HepG2 (cell line): ENCODE results near the gene PCGF3. TPM values are rescaled to one million over a fixed set of nuclear protein-coding genes. Genes with fewer than 3 reads are reported as not detected.
A peak's percentile ranks its signal among the peaks of the same experiment; 100 is the strongest.

ENCODE experiments used
- CEBPG ChIP-seq: IDR thresholded peaks from 2 replicates; pipeline ENCODE4 v1.6.1; 2016
- KLF13 ChIP-seq: sonication (generic); formaldehyde crosslinking; IDR thresholded peaks from 2 replicates; pipeline ENCODE4 v1.4.0; 2020; ENCODE audit warnings: mild to moderate bottlenecking, missing genetic modification reagents
- MAFF ChIP-seq: IDR thresholded peaks from 2 replicates; pipeline ENCODE4 v1.6.1; 2011; ENCODE audit warnings: low read depth, low read length, improper control_type of control experiment
- MTERF4 ChIP-seq: sonication (generic); formaldehyde crosslinking; IDR thresholded peaks from 2 replicates; pipeline ENCODE4 v1.8.0; 2023; ENCODE audit warnings: mild to moderate bottlenecking, missing genetic modification reagents
- NFE2 ChIP-seq: sonication (generic); formaldehyde crosslinking; IDR thresholded peaks from 2 replicates; pipeline ENCODE4 v1.4.0; 2020; ENCODE audit warnings: missing genetic modification reagents
- RERE ChIP-seq: IDR thresholded peaks from 2 replicates; pipeline ENCODE4 v1.6.1; 2016; ENCODE audit warnings: low read depth, missing genetic modification reagents, missing compliant biosample characterization
- SIX4 ChIP-seq: sonication (generic); formaldehyde crosslinking; IDR thresholded peaks from 2 replicates; pipeline ENCODE4 v1.4.0; 2020; ENCODE audit warnings: missing genetic modification reagents
- SNAPC4 ChIP-seq: sonication (generic); formaldehyde crosslinking; IDR thresholded peaks from 2 replicates; pipeline ENCODE4 v1.4.0; 2020; ENCODE audit warnings: mild to moderate bottlenecking, missing genetic modification reagents
- ZFYVE20 ChIP-seq: sonication (generic); formaldehyde crosslinking; IDR thresholded peaks from 2 replicates; pipeline ENCODE4 v1.8.0; 2023; ENCODE audit warnings: low read depth, mild to moderate bottlenecking, moderate library complexity, missing genetic modification reagents, borderline replicate concordance
- ZNF496 ChIP-seq: sonication (generic); formaldehyde crosslinking; IDR thresholded peaks from 2 replicates; pipeline ENCODE4 v1.8.1; 2023; ENCODE audit warnings: mild to moderate bottlenecking, moderate library complexity, missing genetic modification reagents; ENCODE audit not compliant: insufficient replicate concordance
- ZNF572 ChIP-seq: sonication (generic); formaldehyde crosslinking; IDR thresholded peaks from 2 replicates; pipeline ENCODE4 v1.5.1; 2020; ENCODE audit warnings: mild to moderate bottlenecking, missing genetic modification reagents
- ZNF580 ChIP-seq: IDR thresholded peaks from 2 replicates; pipeline ENCODE4 v1.6.1; 2016; ENCODE audit warnings: low read depth, borderline replicate concordance
- ZNF598 ChIP-seq: sonication (generic); formaldehyde crosslinking; IDR thresholded peaks from 2 replicates; pipeline ENCODE4 v1.5.1; 2020; ENCODE audit warnings: mild to moderate bottlenecking, missing genetic modification reagents, borderline replicate concordance
- ZNF776 ChIP-seq: sonication (generic); formaldehyde crosslinking; IDR thresholded peaks from 2 replicates; pipeline ENCODE4 v1.4.0; 2020; ENCODE audit warnings: mild to moderate bottlenecking, missing genetic modification reagents
- ZNF839 ChIP-seq: sonication (generic); formaldehyde crosslinking; IDR thresholded peaks from 2 replicates; pipeline ENCODE4 v1.4.0; 2020; ENCODE audit warnings: missing genetic modification reagents, mild to moderate bottlenecking, borderline replicate concordance
- ZSCAN20 ChIP-seq: sonication (generic); formaldehyde crosslinking; IDR thresholded peaks from 2 replicates; pipeline ENCODE4 v1.4.0; 2020; ENCODE audit warnings: missing genetic modification reagents, mild to moderate bottlenecking, borderline replicate concordance
- ZSCAN30 ChIP-seq: sonication (generic); formaldehyde crosslinking; IDR thresholded peaks from 2 replicates; pipeline ENCODE4 v1.5.0; 2020; ENCODE audit warnings: mild to moderate bottlenecking, missing genetic modification reagents
- polyA plus RNA-seq, 8 experiments: library from polyadenylated mRNA; depleted of rRNA in 3 of 8; stranded (reverse) in 7 of 8; unstranded in 1 of 8; fragments of >200 nt; fragmentation: Illumina TruSeq in 4 of 8; extraction: Trizol in 4 of 8; gene quantifications; 2 replicates each; pipeline versions ENCODE4 v1.2.1 to v1.2.3, GENCODE V29; 2011 to 2016; ENCODE audit warnings: low read depth in 4 of 8, missing spikeins in 1 of 8, mixed read lengths in 1 of 8; ENCODE audit not compliant: insufficient read depth in 1 of 8
- total RNA-seq, 5 experiments: library from RNA; depleted of rRNA; stranded (reverse); fragments of >200 nt; fragmentation: Illumina TruSeq; extraction: Trizol; gene quantifications; 2 replicates each; pipeline ENCODE4 v1.2.3, GENCODE V29; 2016; ENCODE audit warnings: low read depth in 1 of 5

The PCGF3 gene
- total and polyA plus RNA-seq, 2 of the 13 experiments (the other 11 are each of a cell fraction or from before 2014, with no cell fraction given), result 28.6 to 66.2 TPM

DNA sequence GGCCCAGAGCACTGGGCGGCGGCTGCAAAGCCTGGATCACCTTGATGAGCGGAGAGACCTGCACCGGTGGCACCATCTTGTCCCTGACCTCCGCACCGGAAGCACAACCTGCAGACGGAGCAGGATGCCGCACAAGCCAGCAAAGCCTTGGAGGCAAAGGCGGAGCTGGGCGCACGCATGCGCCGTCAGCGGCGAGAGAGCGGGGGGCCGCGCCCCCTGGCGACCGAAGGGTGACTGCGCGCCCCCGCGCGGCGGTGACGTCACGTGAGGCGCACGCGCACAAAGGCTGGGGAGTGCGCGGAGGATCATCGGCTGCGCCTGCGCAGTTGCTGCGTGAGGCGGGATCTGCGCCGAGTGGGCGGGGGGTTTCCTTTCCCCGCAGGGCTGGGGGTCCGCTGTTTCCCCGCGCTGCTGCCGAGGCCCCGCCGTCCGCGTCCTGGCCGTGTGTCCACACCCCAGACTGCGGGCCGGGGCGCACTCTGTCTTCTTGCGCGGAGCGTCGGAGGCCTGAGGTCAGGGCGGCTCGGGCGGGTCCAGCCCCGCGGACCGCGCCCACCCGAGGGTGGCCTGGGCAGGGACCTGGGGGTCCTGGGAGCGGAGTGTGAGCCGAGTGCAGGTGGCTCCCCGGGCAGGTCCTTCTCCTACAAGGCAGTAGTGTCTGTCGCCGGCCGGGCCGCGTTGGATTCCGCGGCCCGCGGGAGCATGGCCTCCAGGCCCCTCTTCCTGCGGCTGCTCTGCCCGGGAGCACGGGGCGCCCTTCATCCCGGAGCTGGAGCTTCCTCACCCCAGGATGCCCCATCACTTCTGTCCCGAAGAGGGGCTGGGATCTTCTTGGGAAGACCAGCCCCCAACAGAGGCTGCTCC is 31.2 kb upstream of the PCGF3 start, which contains the start of the genes ATP5ME and MYL5 (continued):
- peak; percentile 64; the same call in 1 of the 2 replicates for TF ChIP-seq SNAPC4 (CRISPR knock-in tag)
- no peak for TF ChIP-seq CEBPG (CRISPR knock-in tag)
- TF ChIP-seq ZSCAN30 (CRISPR knock-in tag), result no peak
- TF ChIP-seq MAFF, result no peak
- TF ChIP-seq ZSCAN20 (CRISPR knock-in tag), result 0 out of 2 replicates have a peak, but pooled peaks have one; percentile 66
- TF ChIP-seq ZNF572, result no peak
- no peak for TF ChIP-seq NFE2 (CRISPR knock-in tag)
- TF ChIP-seq MTERF4 (CRISPR knock-in tag), result peak; percentile 90; the same call in 1 of the 2 replicates
- TF ChIP-seq ZNF839, result no peak
- TF ChIP-seq ZNF580 (CRISPR knock-in tag), result peak; percentile 69; the same call in 1 of the 2 replicates
- no peak; the same call in 1 of the 2 replicates for TF ChIP-seq SIX4
- 0 out of 2 replicates have a peak, but pooled peaks have one; percentile 5 for TF ChIP-seq ZFYVE20 (CRISPR knock-in tag)
- TF ChIP-seq ZNF598 (CRISPR knock-in tag), result peak; percentile 78; the same call in 1 of the 2 replicates
- peak; percentile 22; the same call in 1 of the 2 replicates for TF ChIP-seq ZNF776 (CRISPR knock-in tag)
- TF ChIP-seq RERE (CRISPR knock-in tag), result peak; percentile 19; the same call in 1 of the 2 replicates
- TF ChIP-seq ZNF496 (CRISPR knock-in tag), result no peak
- peak; percentile 24; the same call in 1 of the 2 replicates for TF ChIP-seq KLF13 (CRISPR knock-in tag)
